SK-N-MC (cell line): ENCODE measurements around the gene SLC26A1.

ENCODE experiments used
- DNase-seq: peaks from one replicate; pipeline ENCODE4 v3.0.0-alpha.2; 2011; ENCODE audit warnings: low read depth, low spot score
- H3K27ac ChIP-seq: fragments of 200-600 bp; sonication (generic); 2 replicates; pipeline ENCODE4 v1.5.1; 2016; ENCODE audit warnings: mixed run types
- H3K36me3 ChIP-seq: fragments of 200-600 bp; sonication (generic); 2 replicates; pipeline ENCODE4 v1.6.1; 2017; ENCODE audit warnings: antibody characterized with exemption, low read length, mixed read lengths; ENCODE audit not compliant: insufficient read depth
- H3K4me3 ChIP-seq: fragments of 200-600 bp; sonication (generic); 2 replicates; pipeline ENCODE4 v1.5.1; 2016
- H3K9ac ChIP-seq: fragments of 200-600 bp; sonication (generic); 2 replicates; pipeline ENCODE4 v1.8.0; 2017; ENCODE audit warnings: mixed run types, mixed read lengths; ENCODE audit not compliant: insufficient read length
- H3K9me3 ChIP-seq: fragments of 200-600 bp; sonication (generic); 2 replicates; pipeline ENCODE4 v1.6.1; 2017; ENCODE audit warnings: low read depth, mild to moderate bottlenecking, antibody characterized with exemption, low read length, moderate library complexity, mixed read lengths
- EZH2 ChIP-seq: fragments of 200-600 bp; sonication (generic); IDR thresholded peaks from one replicate; pipeline ENCODE4 v1.6.1; 2017; ENCODE audit warnings: antibody characterized with exemption
- FOXP2 ChIP-seq: optimal IDR thresholded peaks from 2 replicates; pipeline ENCODE3; 2011; ENCODE audit warnings: mild to moderate bottlenecking, moderate library complexity; ENCODE audit not compliant: insufficient read depth; ENCODE audit errors: extremely low read length, control extremely low read depth
- POLR2AphosphoS5 ChIP-seq: IDR thresholded peaks from 2 replicates; pipeline ENCODE4 v1.6.1; 2012; ENCODE audit warnings: mild to moderate bottlenecking, low read depth, low read length, borderline replicate concordance

SLC26A1 gene

GRCh38 chr4:1017706-1018105 lies 24.5 kb upstream of the SLC26A1 start:
- Histone ChIP-seq H3K4me3 (no peak overlapping the region), H3K9me3 (no peaks in the 10 kb centered on the region), H3K36me3 (no peaks in the 10 kb centered on the region), H3K27ac (no peak overlapping the region), H3K9ac (no peak overlapping the region)
- no peak for DNase-seq
- TF ChIP-seq FOXP2 (no peak), EZH2 (no peak), POLR2AphosphoS5 (no peak)

DNA sequence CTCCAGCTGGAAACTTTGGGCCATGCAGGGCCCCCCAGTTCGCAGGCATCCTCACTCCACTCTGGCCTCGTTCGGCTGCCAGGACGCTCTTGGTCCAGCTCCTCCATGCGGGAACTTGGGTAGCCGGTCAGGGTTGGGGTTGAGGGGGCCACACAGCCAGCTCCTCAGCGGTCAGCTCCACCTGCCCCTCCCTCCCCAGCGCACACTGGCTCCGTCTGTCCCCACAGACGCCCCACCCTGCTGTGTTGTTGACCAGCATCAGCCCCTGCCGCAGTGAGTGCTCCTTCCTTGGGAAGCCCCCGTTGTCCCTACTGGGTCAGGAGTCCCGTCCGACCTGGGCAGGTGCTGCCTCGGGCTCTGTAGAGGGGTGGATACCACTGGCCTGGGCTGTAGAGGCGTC lies 24.0 kb upstream of the SLC26A1 start:
- no peak for DNase-seq
- H3K9ac ChIP-seq = no peak overlapping the region
- H3K27ac ChIP-seq = no peak overlapping the region
- H3K9me3 ChIP-seq = no peaks in the 10 kb centered on the region
- H3K36me3 ChIP-seq = no peaks in the 10 kb centered on the region
- no peak overlapping the region for H3K4me3 ChIP-seq
- TF ChIP-seq POLR2AphosphoS5 (no peak), EZH2 (no peak), FOXP2 (no peak)

DNA sequence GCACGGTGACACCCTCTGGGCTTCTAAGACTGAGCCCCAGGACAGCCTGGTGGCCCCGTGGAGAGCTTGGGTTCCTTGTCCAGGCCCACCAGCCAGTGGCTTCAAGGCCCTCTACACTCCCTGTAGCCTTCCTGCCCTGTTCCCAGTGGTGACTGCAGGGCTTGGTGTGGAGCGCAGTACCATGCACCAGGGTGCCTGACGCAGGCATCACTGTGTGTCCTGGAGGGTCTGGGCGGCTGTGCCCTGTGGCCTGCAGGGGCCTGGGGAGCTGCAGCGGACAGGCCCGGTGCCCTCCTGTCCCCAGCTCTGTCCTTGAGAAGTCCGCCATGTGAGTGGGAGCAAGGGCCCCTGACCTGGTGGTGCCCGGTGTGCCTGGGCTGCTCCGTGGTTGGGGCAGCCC lies 22.5 kb upstream of the SLC26A1 start:
- TF ChIP-seq EZH2 = no peak
- TF ChIP-seq FOXP2 = no peak
- no peak for TF ChIP-seq POLR2AphosphoS5
- Histone ChIP-seq H3K36me3 (no peaks in the 10 kb centered on the region), H3K4me3 (no peak overlapping the region), H3K9me3 (no peaks in the 10 kb centered on the region), H3K27ac (no peak overlapping the region), H3K9ac (no peak overlapping the region)
- no peak for DNase-seq

- no peak for TF ChIP-seq POLR2AphosphoS5
- no peak for TF ChIP-seq EZH2
- TF ChIP-seq FOXP2 = no peak
- no peaks in the 10 kb centered on the region for H3K36me3 ChIP-seq
- H3K9ac ChIP-seq = no peak overlapping the region
- DNase-seq = no peak
- H3K9me3 ChIP-seq = no peaks in the 10 kb centered on the region
- no peak overlapping the region for H3K4me3 ChIP-seq
- no peak overlapping the region for H3K27ac ChIP-seq
These were observed 22.0 kb upstream of the SLC26A1 start for GRCh38 chr4:1015179-1015578.

- TF ChIP-seq POLR2AphosphoS5 (no peak), FOXP2 (no peak), EZH2 (no peak)
- no peak for DNase-seq
- Histone ChIP-seq H3K4me3 (no peak overlapping the region), H3K9ac (no peak overlapping the region), H3K36me3 (no peaks in the 10 kb centered on the region), H3K9me3 (no peaks in the 10 kb centered on the region), H3K27ac (peak overlapping the region; percentile 17; the same call in 1 of the 2 replicates)
These were observed 21.3 kb upstream of the SLC26A1 start for GRCh38 chr4:1014291-1015167.

GRCh38 chr4:1013225-1014073 lies 20.2 kb upstream of the SLC26A1 start:
- Histone ChIP-seq H3K9ac (no peak overlapping the region), H3K27ac (peak overlapping the region; percentile 17; the same call in 1 of the 2 replicates), H3K4me3 (no peak overlapping the region), H3K36me3 (no peaks in the 10 kb centered on the region), H3K9me3 (no peaks in the 10 kb centered on the region)
- DNase-seq = no peak
- TF ChIP-seq POLR2AphosphoS5 (no peak), FOXP2 (no peak), EZH2 (no peak)

DNA sequence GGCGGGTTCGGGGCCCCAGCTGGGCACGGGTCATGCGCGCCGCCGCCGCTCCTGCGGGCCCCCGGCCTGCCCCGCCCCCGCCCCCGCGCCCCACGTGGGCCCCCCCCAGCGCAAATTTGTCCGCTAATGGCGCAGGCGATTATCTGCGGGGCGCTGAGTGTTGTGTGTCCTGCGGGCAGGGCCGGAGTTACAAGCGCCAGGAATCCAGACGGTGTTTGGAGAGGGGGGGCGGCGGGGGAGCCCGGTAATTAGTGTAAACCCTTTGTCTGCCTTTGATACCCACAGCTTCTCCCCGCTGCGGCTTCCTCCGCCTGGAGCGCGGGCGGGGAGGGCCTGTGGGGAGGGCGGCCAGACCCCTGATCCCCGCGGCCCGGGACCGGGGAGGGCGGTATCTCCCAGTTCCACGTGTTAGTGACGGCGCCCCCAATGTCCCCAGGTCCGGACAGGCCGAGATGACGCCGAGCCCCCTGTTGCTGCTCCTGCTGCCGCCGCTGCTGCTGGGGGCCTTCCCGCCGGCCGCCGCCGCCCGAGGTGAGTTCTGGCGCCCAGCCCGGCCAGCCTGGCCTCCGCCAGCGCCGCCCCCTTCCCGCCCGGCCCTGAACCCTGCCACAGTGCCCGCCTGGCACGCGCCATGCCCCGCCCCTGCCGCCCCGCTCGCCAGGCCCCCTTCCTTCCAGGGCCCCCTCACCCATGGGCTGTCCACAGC lies 19.0 kb upstream of the SLC26A1 start:
- Histone ChIP-seq H3K27ac (no peak overlapping the region), H3K36me3 (no peaks in the 10 kb centered on the region), H3K9ac (no peak overlapping the region), H3K9me3 (no peaks in the 10 kb centered on the region), H3K4me3 (peak overlapping the region; percentile 74)
- no peak for DNase-seq
- TF ChIP-seq FOXP2 = no peak
- TF ChIP-seq POLR2AphosphoS5 = no peak
- TF ChIP-seq EZH2 = no peak

- Histone ChIP-seq H3K9me3 (no peaks in the 10 kb centered on the region), H3K27ac (no peak overlapping the region), H3K4me3 (no peak overlapping the region), H3K36me3 (no peaks in the 10 kb centered on the region), H3K9ac (no peak overlapping the region)
- TF ChIP-seq POLR2AphosphoS5 (no peak), FOXP2 (no peak), EZH2 (no peak)
- no peak for DNase-seq
These were observed 18.4 kb upstream of the SLC26A1 start for GRCh38 chr4:1011666-1012033.
